Esophagus squamous epithelium (tissue), 4 donors: ENCODE measurements around the gene SLC6A3.

Source experiments
- POLR2A ChIP-seq, 4 donors: fragments of 450-650 bp; IDR thresholded peaks; one replicate each; pipeline ENCODE4 v1.6.1; 2017; ENCODE audit warnings: antibody characterized with exemption in 4 of 4, mild to moderate bottlenecking in 4 of 4, moderate library complexity in 3 of 4
- TF ChIP-seq, protein P1 (sequence below), 6 experiments: fragments of 450-650 bp in 4 of 6; fragments of 200-600 bp in 2 of 6; sonication (generic) in 2 of 6; IDR thresholded peaks; one replicate each; pipeline ENCODE4 v1.5.1; 2016 to 2019; ENCODE audit warnings: antibody characterized with exemption in 6 of 6, mild to moderate bottlenecking in 4 of 6, moderate library complexity in 4 of 6

DNA sequence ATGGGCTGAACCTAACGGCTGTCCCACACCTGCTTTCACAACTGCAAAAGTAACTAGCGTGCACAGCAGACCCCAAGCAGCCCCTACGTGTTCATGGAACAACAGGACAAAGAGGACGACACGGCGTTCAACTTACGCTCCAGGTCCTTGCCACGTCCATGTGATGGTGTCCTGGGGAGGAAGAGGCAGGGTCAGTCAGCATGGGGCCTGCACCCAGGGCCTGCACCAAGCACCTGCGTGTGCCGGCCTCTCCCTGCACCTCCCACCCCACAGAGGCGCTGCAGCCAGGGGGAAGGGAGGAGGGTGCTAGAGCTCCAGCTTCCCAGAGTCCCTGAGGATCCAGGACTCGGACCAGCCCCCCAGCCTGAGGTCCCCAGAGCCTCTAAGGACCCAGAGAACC is 35.6 kb upstream of the SLC6A3 start:
- TF ChIP-seq, protein P1, sequence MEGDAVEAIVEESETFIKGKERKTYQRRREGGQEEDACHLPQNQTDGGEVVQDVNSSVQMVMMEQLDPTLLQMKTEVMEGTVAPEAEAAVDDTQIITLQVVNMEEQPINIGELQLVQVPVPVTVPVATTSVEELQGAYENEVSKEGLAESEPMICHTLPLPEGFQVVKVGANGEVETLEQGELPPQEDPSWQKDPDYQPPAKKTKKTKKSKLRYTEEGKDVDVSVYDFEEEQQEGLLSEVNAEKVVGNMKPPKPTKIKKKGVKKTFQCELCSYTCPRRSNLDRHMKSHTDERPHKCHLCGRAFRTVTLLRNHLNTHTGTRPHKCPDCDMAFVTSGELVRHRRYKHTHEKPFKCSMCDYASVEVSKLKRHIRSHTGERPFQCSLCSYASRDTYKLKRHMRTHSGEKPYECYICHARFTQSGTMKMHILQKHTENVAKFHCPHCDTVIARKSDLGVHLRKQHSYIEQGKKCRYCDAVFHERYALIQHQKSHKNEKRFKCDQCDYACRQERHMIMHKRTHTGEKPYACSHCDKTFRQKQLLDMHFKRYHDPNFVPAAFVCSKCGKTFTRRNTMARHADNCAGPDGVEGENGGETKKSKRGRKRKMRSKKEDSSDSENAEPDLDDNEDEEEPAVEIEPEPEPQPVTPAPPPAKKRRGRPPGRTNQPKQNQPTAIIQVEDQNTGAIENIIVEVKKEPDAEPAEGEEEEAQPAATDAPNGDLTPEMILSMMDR (IDR thresholded peaks at IDR 0.05): no peak
- TF ChIP-seq POLR2A (IDR thresholded peaks at IDR 0.05): no peak
